HG03460 (cell line): ENCODE measurements around the gene SMIM36.
"Not testable (repeated sequence)": the region's sequence is repeated elsewhere in the genome, so short reads cannot be mapped to it uniquely, and the experiment has no call there.

Experiments used
- ATAC-seq: cut with Tn5 transposase; IDR thresholded peaks from one replicate; pipeline ENCODE4 v1.9.1; 2021; ENCODE audit not compliant: unreplicated experiment

The SMIM36 gene

GRCh38 chr17:55417411-55418268 lies 93.6 kb downstream of the SMIM36 start:
- no peak for ATAC-seq

GRCh38 chr17:55416470-55417052 lies 94.7 kb downstream of the SMIM36 start:
- no peak for ATAC-seq

GRCh38 chr17:55416000-55416399 lies 95.3 kb downstream of the SMIM36 start:
- ATAC-seq = no peak

GRCh38 chr17:55414983-55415382 lies 96.3 kb downstream of the SMIM36 start:
- ATAC-seq = no peak

GRCh38 chr17:55413825-55414489 lies 97.3 kb downstream of the SMIM36 start:
- no peak for ATAC-seq

- no peak for ATAC-seq
Observed at GRCh38 chr17:55411463-55411855, 99.8 kb downstream of the SMIM36 start.

- ATAC-seq = no peak
Observed at GRCh38 chr17:55410722-55411462, 100.4 kb downstream of the SMIM36 start.

GRCh38 chr17:55409030-55409800 lies 102.0 kb downstream of the SMIM36 start:
- no peak for ATAC-seq

GRCh38 chr17:55407641-55408566 lies 103.3 kb downstream of the SMIM36 start:
- ATAC-seq = no peak

- ATAC-seq = no peak
Observed at GRCh38 chr17:55405600-55405999, 105.7 kb downstream of the SMIM36 start.

GRCh38 chr17:55404197-55404596 lies 107.1 kb downstream of the SMIM36 start:
- not testable (repeated sequence) for ATAC-seq

- ATAC-seq = no peak
Observed at GRCh38 chr17:55402374-55402773, 108.9 kb downstream of the SMIM36 start.
